ENCODE measurements around the gene CPOX.

DNA sequence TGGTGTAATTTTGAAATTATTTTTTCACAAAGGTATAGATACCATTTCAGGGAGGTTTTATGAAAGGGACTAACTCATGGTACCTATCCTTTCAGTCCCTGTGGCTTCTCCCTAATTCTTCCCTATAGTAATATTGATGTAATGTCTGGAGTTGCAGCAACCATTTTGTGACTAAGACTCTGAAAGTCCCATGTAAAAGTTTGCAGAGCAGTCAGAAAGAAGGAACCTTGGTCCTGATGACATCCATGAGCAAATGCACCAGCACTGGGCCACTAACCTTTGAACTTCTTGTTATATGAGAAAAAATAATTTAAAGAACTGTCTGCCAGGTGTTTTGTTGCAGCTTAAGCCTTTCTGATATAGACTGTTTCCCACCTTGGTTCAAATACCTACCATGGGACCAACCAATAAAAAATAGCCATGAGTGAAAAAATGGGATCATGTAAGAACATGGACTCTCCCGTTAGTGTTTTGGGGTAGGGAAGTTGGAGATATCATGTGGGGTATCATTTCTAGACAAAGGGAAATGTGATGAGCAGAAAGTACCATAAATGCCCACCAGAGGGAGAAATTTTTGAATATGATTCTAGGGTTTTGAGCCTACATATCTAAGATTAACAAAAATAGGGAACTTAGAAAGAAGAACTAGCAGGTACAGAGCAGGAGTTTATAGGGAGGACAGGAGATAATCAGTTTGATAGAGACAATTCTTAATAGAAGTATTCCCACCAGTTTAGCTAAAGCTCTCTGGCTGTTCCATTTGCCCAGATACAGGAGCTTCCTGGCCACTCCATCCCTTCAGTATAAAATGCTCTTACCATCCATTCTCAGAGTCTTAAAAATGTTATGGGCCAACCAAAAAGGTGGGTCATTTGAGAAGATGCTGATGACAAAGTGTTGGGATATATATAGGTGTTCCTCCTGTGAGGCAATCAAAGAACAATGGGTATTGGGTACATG, 3.4 kb upstream of the CPOX start:
- TF ChIP-seq TAF1 (IDR thresholded peaks at IDR 0.05; ENCODE audit: borderline replicate concordance, low read depth, low read length) = no peak
- TF ChIP-seq NFYA (IDR thresholded peaks at IDR 0.05; ENCODE audit: borderline replicate concordance, low read depth, low read length) = no peak
- TF ChIP-seq CTCF (IDR thresholded peaks at IDR 0.05 in 2 of 3, conservative IDR thresholded peaks at IDR 0.05 in 1 of 3; ENCODE audit: control insufficient read depth in 2 of 3, extremely low read depth in 1 of 3, insufficient read depth in 1 of 3, low read depth in 3 of 3, low read length in 3 of 3) = peak; percentile 38 to 57 (median 46); a peak in 5 of 6 replicates
- TF ChIP-seq RFX5 (IDR thresholded peaks at IDR 0.05; ENCODE audit: low read depth, low read length) = no peak
- TF ChIP-seq, protein P1, sequence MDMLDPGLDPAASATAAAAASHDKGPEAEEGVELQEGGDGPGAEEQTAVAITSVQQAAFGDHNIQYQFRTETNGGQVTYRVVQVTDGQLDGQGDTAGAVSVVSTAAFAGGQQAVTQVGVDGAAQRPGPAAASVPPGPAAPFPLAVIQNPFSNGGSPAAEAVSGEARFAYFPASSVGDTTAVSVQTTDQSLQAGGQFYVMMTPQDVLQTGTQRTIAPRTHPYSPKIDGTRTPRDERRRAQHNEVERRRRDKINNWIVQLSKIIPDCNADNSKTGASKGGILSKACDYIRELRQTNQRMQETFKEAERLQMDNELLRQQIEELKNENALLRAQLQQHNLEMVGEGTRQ (IDR thresholded peaks at IDR 0.05; ENCODE audit: borderline replicate concordance, low read depth, low read length) = no peak
- no peak for TF ChIP-seq NR2C2 (IDR thresholded peaks at IDR 0.05; ENCODE audit: borderline replicate concordance, control insufficient read depth, insufficient read length, low read depth)
- no peak for TF ChIP-seq NRF1 (conservative IDR thresholded peaks at IDR 0.05; ENCODE audit: low read depth, low read length)
- no peak for TF ChIP-seq EZH2 (IDR thresholded peaks at IDR 0.05; ENCODE audit: borderline replicate concordance, control insufficient read depth, low read depth, low read length)
- no peak for TF ChIP-seq SPI1 (IDR thresholded peaks at IDR 0.05; ENCODE audit: borderline replicate concordance, insufficient read depth, low read depth, low read length)
- TF ChIP-seq SIN3A (IDR thresholded peaks at IDR 0.05; ENCODE audit: low read depth, low read length) = no peak
- no peak for TF ChIP-seq TCF3 (IDR thresholded peaks at IDR 0.05; ENCODE audit: borderline replicate concordance, insufficient read depth, low read depth, low read length)
- TF ChIP-seq, protein P2, sequence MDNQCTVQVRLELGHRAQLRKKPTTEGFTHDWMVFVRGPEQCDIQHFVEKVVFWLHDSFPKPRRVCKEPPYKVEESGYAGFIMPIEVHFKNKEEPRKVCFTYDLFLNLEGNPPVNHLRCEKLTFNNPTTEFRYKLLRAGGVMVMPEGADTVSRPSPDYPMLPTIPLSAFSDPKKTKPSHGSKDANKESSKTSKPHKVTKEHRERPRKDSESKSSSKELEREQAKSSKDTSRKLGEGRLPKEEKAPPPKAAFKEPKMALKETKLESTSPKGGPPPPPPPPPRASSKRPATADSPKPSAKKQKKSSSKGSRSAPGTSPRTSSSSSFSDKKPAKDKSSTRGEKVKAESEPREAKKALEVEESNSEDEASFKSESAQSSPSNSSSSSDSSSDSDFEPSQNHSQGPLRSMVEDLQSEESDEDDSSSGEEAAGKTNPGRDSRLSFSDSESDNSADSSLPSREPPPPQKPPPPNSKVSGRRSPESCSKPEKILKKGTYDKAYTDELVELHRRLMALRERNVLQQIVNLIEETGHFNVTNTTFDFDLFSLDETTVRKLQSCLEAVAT (IDR thresholded peaks at IDR 0.05) = no peak

Data from GM12878 (cell line).